Endothelial cell of umbilical vein (primary cell): ENCODE results near the gene PTPRO. TPM values are rescaled to one million over a fixed set of nuclear protein-coding genes. Genes with fewer than 3 reads are reported as not detected.

ENCODE experiments used
- BruUV-seq: library from RNA; stranded (reverse); fragments of 400-500 nt; replicated peaks from 2 replicates; lab custom pipeline; 2021; lab: Mats Ljungman, UMichigan
- CTCF ChIA-PET: fragments of 300-600, 350-600 bp; sonication (Branson Sonifier 250); formaldehyde crosslinking; loops from one replicate; lab custom pipeline; 2021; ENCODE audit warnings: antibody characterized with exemption, inconsistent platforms; lab: Charles Lee
- POLR2A ChIA-PET: fragments of 300-600, 350-600 bp; sonication (Branson Sonifier 250); formaldehyde crosslinking; loops from one replicate; lab custom pipeline; 2021; ENCODE audit warnings: antibody characterized with exemption, inconsistent platforms; lab: Charles Lee
- DNase-seq: peaks from one replicate; pipeline ENCODE4 v3.0.0-alpha.2; 2011; ENCODE audit warnings: low read depth, low spot score
- FAIRE-seq: peaks from 2 replicates; lab custom pipeline; 2011; peaks lifted over from hg19 to GRCh38; lab: Jason Lieb, UNC
- H2AFZ ChIP-seq: 2 replicates; pipeline ENCODE4 v1.6.0; 2012; ENCODE audit warnings: low read depth, low read length, control low read depth, inconsistent platforms
- H3K27ac ChIP-seq: 2 replicates; pipeline ENCODE4 v1.5.1; 2011; ENCODE audit warnings: low read depth, mild to moderate bottlenecking, control low read depth, low read length, moderate library complexity; ENCODE audit not compliant: insufficient read depth
- H3K27me3 ChIP-seq, 2 experiments: 2 replicates each; pipeline versions ENCODE4 v1.6.0 to v1.6.1; 2011; ENCODE audit warnings: low read length in 2 of 2, mixed read lengths in 1 of 2; ENCODE audit not compliant: control insufficient read depth in 2 of 2, insufficient read depth in 2 of 2
- H3K36me3 ChIP-seq, 2 experiments: 2 replicates in 1 of 2; 3 replicates in 1 of 2; pipeline ENCODE4 v1.5.1; 2011; ENCODE audit warnings: low read length in 2 of 2, mild to moderate bottlenecking in 1 of 2, moderate library complexity in 1 of 2; ENCODE audit not compliant: control insufficient read depth in 2 of 2, insufficient read depth in 2 of 2; ENCODE audit errors: extremely low read depth in 1 of 2
- H3K4me1 ChIP-seq: 3 replicates; pipeline ENCODE4 v1.5.1; 2011; ENCODE audit warnings: mild to moderate bottlenecking, low read length; ENCODE audit not compliant: control insufficient read depth, insufficient read depth; ENCODE audit errors: extremely low read depth
- H3K4me2 ChIP-seq: 2 replicates; pipeline ENCODE4 v1.6.1; 2011; ENCODE audit warnings: low read length, control low read depth, mixed read lengths; ENCODE audit not compliant: insufficient read depth
- H3K4me3 ChIP-seq, 3 experiments: fragments of 200-600 bp in 1 of 3; sonication (generic), shearing (Covaris generic) in 1 of 3; replicated peaks in 1 of 3; 2 replicates each; pipeline ENCODE4 v1.5.1; 2011 to 2016; ENCODE audit warnings: control low read depth in 3 of 3, low read length in 3 of 3, mild to moderate bottlenecking in 2 of 3, inconsistent platforms in 1 of 3, low read depth in 1 of 3, moderate library complexity in 1 of 3; ENCODE audit not compliant: insufficient read depth in 1 of 3
- H3K79me2 ChIP-seq: 2 replicates; pipeline ENCODE4 v1.6.0; 2012; ENCODE audit warnings: low read length, inconsistent platforms; ENCODE audit not compliant: control insufficient read depth, insufficient read depth
- H3K9ac ChIP-seq: replicated peaks from 2 replicates; pipeline ENCODE3; 2011; ENCODE audit warnings: low read length, control low read depth; ENCODE audit not compliant: insufficient read depth; ENCODE audit errors: extremely low read depth
- H3K9me1 ChIP-seq: replicated peaks from 3 replicates; pipeline ENCODE4 v1.6.0; 2011; ENCODE audit warnings: mild to moderate bottlenecking, low read length; ENCODE audit not compliant: control insufficient read depth, insufficient read depth; ENCODE audit errors: extremely low read depth
- H3K9me3 ChIP-seq: replicated peaks from 2 replicates; pipeline ENCODE4 v1.5.1; 2012; ENCODE audit warnings: low read length, inconsistent platforms; ENCODE audit not compliant: control insufficient read depth, insufficient read depth
- H4K20me1 ChIP-seq: replicated peaks from 2 replicates; pipeline ENCODE3; 2011; ENCODE audit warnings: mild to moderate bottlenecking, low read length; ENCODE audit not compliant: control insufficient read depth, insufficient read depth; ENCODE audit errors: extremely low read depth
- CTCF ChIP-seq, 2 donors: IDR thresholded peaks; 1 replicate in 1 of 2; 2 replicates in 1 of 2; pipeline ENCODE4 v1.5.1; 2011; ENCODE audit warnings: low read length in 2 of 2, mild to moderate bottlenecking in 2 of 2, moderate library complexity in 2 of 2, control low read depth in 1 of 2, inconsistent platforms in 1 of 2, low read depth in 1 of 2; ENCODE audit not compliant: insufficient read depth in 1 of 2; ENCODE audit errors: extremely low read depth in 1 of 2
- EZH2 ChIP-seq: IDR thresholded peaks from 2 replicates; pipeline ENCODE4 v1.6.1; 2012; ENCODE audit warnings: borderline replicate concordance, low read depth, mild to moderate bottlenecking, moderate library complexity, low read length, inconsistent platforms; ENCODE audit not compliant: severe bottlenecking
- FOS ChIP-seq: IDR thresholded peaks from 2 replicates; pipeline ENCODE4 v1.6.1; 2011; ENCODE audit warnings: mild to moderate bottlenecking, low read length, moderate library complexity, borderline replicate concordance; ENCODE audit not compliant: insufficient read depth
- GATA2 ChIP-seq: IDR thresholded peaks from 2 replicates; pipeline ENCODE4 v1.7.0; 2011; ENCODE audit warnings: low read depth, mild to moderate bottlenecking, moderate library complexity, mixed read lengths, low read length; ENCODE audit not compliant: insufficient read length, insufficient read depth
- JUN ChIP-seq: IDR thresholded peaks from 2 replicates; pipeline ENCODE4 v1.6.1; 2011; ENCODE audit warnings: borderline replicate concordance, low read depth; ENCODE audit not compliant: insufficient read length, insufficient read depth
- MAX ChIP-seq: IDR thresholded peaks from 2 replicates; pipeline ENCODE4 v1.6.1; 2011; ENCODE audit not compliant: insufficient read depth, insufficient read length
- MYC ChIP-seq: IDR thresholded peaks from one replicate; pipeline ENCODE4 v1.6.1; 2011; ENCODE audit warnings: mild to moderate bottlenecking, low read depth, low read length
- POLR2A ChIP-seq: IDR thresholded peaks from 2 replicates; pipeline ENCODE4 v1.6.1; 2012; ENCODE audit warnings: low read depth, mild to moderate bottlenecking, control low read depth, low read length
- POLR2AphosphoS5 ChIP-seq: IDR thresholded peaks from 2 replicates; pipeline ENCODE4 v1.6.1; 2012; ENCODE audit warnings: low read depth, mild to moderate bottlenecking, control low read depth, low read length, moderate library complexity; ENCODE audit not compliant: insufficient read depth
- dilution Hi-C: fragments of 300-500 bp; cut with MboI; formaldehyde crosslinking; loops from one replicate; pipeline ENCODE4 v1.15.0; 2019; ENCODE audit warnings: low sequenced_read_pairs; ENCODE audit not compliant: extremely low pct_ligation_motif_present
- intact Hi-C: fragments of 100-400 bp; cut with micrococcal nuclease; formaldehyde crosslinking; loops from one replicate; pipeline ENCODE4 v1.10.0; 2022
- polyA plus RNA-seq, 4 experiments: library from polyadenylated mRNA; depleted of rRNA in 3 of 4; stranded (reverse) in 3 of 4; unstranded in 1 of 4; fragments of >200 nt; gene quantifications; 2 replicates each; pipeline versions ENCODE4 v1.2.1 to v1.2.3, GENCODE V29; 2011 to 2012; ENCODE audit warnings: missing spikeins in 1 of 4
- total RNA-seq: library from RNA; stranded (reverse); gene quantifications from 2 replicates; pipeline ENCODE4 v1.2.3, GENCODE V29; 2021

PTPRO gene
- total and polyA plus RNA-seq, 2 donors (not counting 3 experiments of a cell fraction or from before 2014, with no cell fraction given): not detected

GRCh38 chr12:15515010-15515409, 192.7 kb downstream of the PTPRO start:
- no peak overlapping the region for H3K4me2 ChIP-seq
- no peaks in the 10 kb centered on the region for H4K20me1 ChIP-seq
- H3K9ac ChIP-seq: no peak overlapping the region
- ChIA-PET CTCF (interaction anchor here (1.7 to 2.0 kb wide), 2 partner anchors 17 to 239 kb away, joined by 3 to 6 read pairs; no protein-coding TSS in a partner anchor), POLR2A (interaction anchor here (0.6 kb wide), 1 partner anchor 279 kb away, joined by 8 read pairs; no protein-coding TSS in a partner anchor)
- peaks cover 0 to under 1% of the 10 kb centered on the region in 2 experiments for H3K27me3 ChIP-seq
- intact Hi-C loops (no loop called here), dilution Hi-C loops (no loop called here)
- DNase-seq (no peak), FAIRE-seq (no peak)
- no peak overlapping the region for H3K27ac ChIP-seq
- TF ChIP-seq JUN (no peak), MYC (no peak), EZH2 (no peak), POLR2AphosphoS5 (no peak), FOS (no peak), POLR2A (no peak), MAX (no peak), GATA2 (no peak), CTCF (IDR thresholded peaks at IDR 0.05; ENCODE audit: extremely low read depth in 1 of 2, insufficient read depth in 1 of 2, low read depth in 1 of 2, low read length in 2 of 2) (no peak)
- no peaks in the 10 kb centered on the region for H3K9me3 ChIP-seq
- H3K79me2 ChIP-seq: no peaks in the 10 kb centered on the region
- H3K9me1 ChIP-seq: no peaks in the 10 kb centered on the region
- H3K4me3 ChIP-seq: no peak overlapping the region
- no peaks in the 10 kb centered on the region for H3K36me3 ChIP-seq
- no TSS peak for BruUV-seq
- H2AFZ ChIP-seq: no peak overlapping the region
- no peaks in the 10 kb centered on the region for H3K4me1 ChIP-seq
